ENCODE results near the gene SLC22A2.

Gene SLC22A2

GRCh38 chr6:160203076-160203475 is 55.5 kb downstream of the SLC22A2 start:
- no peak for TF ChIP-seq CTCF (IDR thresholded peaks at IDR 0.05; ENCODE audit: low read depth, low read length, missing control alignments)
- no peak overlapping the region for H3K4me3 ChIP-seq (replicated peaks; ENCODE audit: low read depth, low read length)
- no peak for DNase-seq (ENCODE audit: extremely low read depth, low read depth)

- no peak for TF ChIP-seq CTCF (IDR thresholded peaks at IDR 0.05; ENCODE audit: low read depth, low read length, missing control alignments)
- no peak for DNase-seq (ENCODE audit: extremely low read depth, low read depth)
- H3K4me3 ChIP-seq (replicated peaks; ENCODE audit: low read depth, low read length): no peak overlapping the region
Observed at GRCh38 chr6:160202411-160202810, 56.2 kb downstream of the SLC22A2 start.

- no peak for DNase-seq (ENCODE audit: extremely low read depth, low read depth)
- no peak overlapping the region for H3K4me3 ChIP-seq (replicated peaks; ENCODE audit: low read depth, low read length)
- no peak for TF ChIP-seq CTCF (IDR thresholded peaks at IDR 0.05; ENCODE audit: low read depth, low read length, missing control alignments)
Observed at GRCh38 chr6:160201061-160201460, 57.6 kb downstream of the SLC22A2 start.

GRCh38 chr6:160198606-160199211 is 59.9 kb downstream of the SLC22A2 start:
- DNase-seq (ENCODE audit: extremely low read depth, low read depth): no peak
- TF ChIP-seq CTCF (IDR thresholded peaks at IDR 0.05; ENCODE audit: low read depth, low read length, missing control alignments): no peak
- H3K4me3 ChIP-seq (replicated peaks; ENCODE audit: low read depth, low read length): no peak overlapping the region

- H3K4me3 ChIP-seq (replicated peaks; ENCODE audit: low read depth, low read length): no peak overlapping the region
- DNase-seq (ENCODE audit: extremely low read depth, low read depth): no peak
- TF ChIP-seq CTCF (IDR thresholded peaks at IDR 0.05; ENCODE audit: low read depth, low read length, missing control alignments): no peak
Observed at GRCh38 chr6:160197662-160198061, 61.0 kb downstream of the SLC22A2 start.

- DNase-seq (ENCODE audit: extremely low read depth, low read depth): no peak
- H3K4me3 ChIP-seq (replicated peaks; ENCODE audit: low read depth, low read length): no peak overlapping the region
- TF ChIP-seq CTCF (IDR thresholded peaks at IDR 0.05; ENCODE audit: low read depth, low read length, missing control alignments): no peak
Observed at GRCh38 chr6:160194808-160195207, 63.8 kb downstream of the SLC22A2 start.

- no peak overlapping the region for H3K4me3 ChIP-seq (replicated peaks; ENCODE audit: low read depth, low read length)
- no peak for TF ChIP-seq CTCF (IDR thresholded peaks at IDR 0.05; ENCODE audit: low read depth, low read length, missing control alignments)
- no peak for DNase-seq (ENCODE audit: extremely low read depth, low read depth)
Observed at GRCh38 chr6:160192840-160193239, 65.8 kb downstream of the SLC22A2 start.
